ENCODE data around the gene PTPN6. TPM values are rescaled to one million over a fixed set of nuclear protein-coding genes. Genes with fewer than 3 reads are reported as not detected.

PTPN6 gene
- total RNA-seq, 1 experiment from 2014 or later, result 19.8 TPM

DNA sequence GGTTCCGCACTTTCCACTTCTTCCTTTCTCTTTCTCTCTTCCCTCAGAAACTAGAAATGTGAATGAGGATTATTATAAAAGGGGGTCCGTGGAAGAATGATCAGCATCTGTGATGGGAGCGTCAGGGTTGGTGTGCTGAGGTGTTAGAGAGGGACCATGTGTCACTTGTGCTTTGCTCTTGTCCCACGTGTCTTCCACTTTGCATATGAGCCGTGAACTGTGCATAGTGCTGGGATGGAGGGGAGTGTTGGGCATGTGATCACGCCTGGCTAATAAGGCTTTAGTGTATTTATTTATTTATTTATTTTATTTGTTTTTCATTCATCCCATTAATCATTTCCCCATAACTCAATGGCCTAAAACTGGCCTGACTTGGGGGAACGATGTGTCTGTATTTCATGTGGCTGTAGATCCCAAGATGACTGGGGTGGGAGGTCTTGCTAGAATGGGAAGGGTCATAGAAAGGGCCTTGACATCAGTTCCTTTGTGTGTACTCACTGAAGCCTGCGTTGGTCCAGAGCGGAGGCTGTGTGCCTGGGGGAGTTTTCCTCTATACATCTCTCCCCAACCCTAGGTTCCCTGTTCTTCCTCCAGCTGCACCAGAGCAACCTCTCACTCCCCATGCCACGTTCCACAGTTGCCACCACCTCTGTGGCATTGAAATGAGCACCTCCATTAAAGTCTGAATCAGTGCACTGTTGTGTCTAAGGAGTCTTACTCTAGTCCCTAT lies 28.0 kb upstream of the PTPN6 start:
- H3K18ac ChIP-seq (ENCODE audit: insufficient read length, low read depth, low read length), result no peak overlapping the region
- TF ChIP-seq, protein P1, sequence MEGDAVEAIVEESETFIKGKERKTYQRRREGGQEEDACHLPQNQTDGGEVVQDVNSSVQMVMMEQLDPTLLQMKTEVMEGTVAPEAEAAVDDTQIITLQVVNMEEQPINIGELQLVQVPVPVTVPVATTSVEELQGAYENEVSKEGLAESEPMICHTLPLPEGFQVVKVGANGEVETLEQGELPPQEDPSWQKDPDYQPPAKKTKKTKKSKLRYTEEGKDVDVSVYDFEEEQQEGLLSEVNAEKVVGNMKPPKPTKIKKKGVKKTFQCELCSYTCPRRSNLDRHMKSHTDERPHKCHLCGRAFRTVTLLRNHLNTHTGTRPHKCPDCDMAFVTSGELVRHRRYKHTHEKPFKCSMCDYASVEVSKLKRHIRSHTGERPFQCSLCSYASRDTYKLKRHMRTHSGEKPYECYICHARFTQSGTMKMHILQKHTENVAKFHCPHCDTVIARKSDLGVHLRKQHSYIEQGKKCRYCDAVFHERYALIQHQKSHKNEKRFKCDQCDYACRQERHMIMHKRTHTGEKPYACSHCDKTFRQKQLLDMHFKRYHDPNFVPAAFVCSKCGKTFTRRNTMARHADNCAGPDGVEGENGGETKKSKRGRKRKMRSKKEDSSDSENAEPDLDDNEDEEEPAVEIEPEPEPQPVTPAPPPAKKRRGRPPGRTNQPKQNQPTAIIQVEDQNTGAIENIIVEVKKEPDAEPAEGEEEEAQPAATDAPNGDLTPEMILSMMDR (conservative IDR thresholded peaks at IDR 0.05), result no peak
- no peak overlapping the region for H4K91ac ChIP-seq (ENCODE audit: insufficient read length, low read depth, low read length)
- peaks cover 1% of the 10 kb centered on the region; the same call in 1 of the 2 replicates for H3K27me3 Mint-ChIP-seq (ENCODE audit: low read depth)
- H3T11ph ChIP-seq (ENCODE audit: low read length), result no peak overlapping the region
- no peaks in the 10 kb centered on the region for H4K20me1 ChIP-seq (ENCODE audit: control insufficient read depth, insufficient read depth, insufficient read length)
- H3K9me3 Mint-ChIP-seq, result peaks cover 0 to 2% of the 10 kb centered on the region in 2 experiments; a peak in 1 of 5 replicates
- no peak overlapping the region for H2BK15ac ChIP-seq (ENCODE audit: low read depth, low read length)
- H2BK5ac ChIP-seq (ENCODE audit: insufficient read length, low read length), result no peak overlapping the region
- H3K14ac ChIP-seq (ENCODE audit: insufficient read depth, low read length), result no peak overlapping the region
- no peaks in the 10 kb centered on the region for H3K27me3 ChIP-seq (ENCODE audit: insufficient read depth, low read length)
- H2AK5ac ChIP-seq (ENCODE audit: insufficient read length, low read length), result no peak overlapping the region
- no peak overlapping the region for H4K8ac ChIP-seq (replicated peaks; ENCODE audit: insufficient read length, low read depth, low read length)
- H3K4me3 Mint-ChIP-seq, result no peak overlapping the region; a peak in 1 of 5 replicates
- H3K4me2 ChIP-seq (ENCODE audit: insufficient read depth, insufficient read length, low read length), result no peak overlapping the region
- peaks cover 3% of the 10 kb centered on the region; the same call in 1 of the 2 replicates for H3K4me1 ChIP-seq (ENCODE audit: insufficient read depth, low read length)
- no peak overlapping the region for H3K4ac ChIP-seq (ENCODE audit: low read depth, low read length)
- no peaks in the 10 kb centered on the region for H3K79me2 ChIP-seq (ENCODE audit: insufficient read depth, low read length)
- peaks cover 20% of the 10 kb centered on the region for H3K23me2 ChIP-seq (ENCODE audit: insufficient read length, low read depth, low read length, poor library complexity, severe bottlenecking)
- WGBS (ENCODE audit: extremely low coverage, insufficient read length, low lambda C conversion rate), result no CpG with 5 or more reads among the region's 10 CpGs
- H3K36me3 Mint-ChIP-seq (ENCODE audit: insufficient read depth in 1 of 3, low read depth in 3 of 3), result peaks cover 23 to 44% (median 43%) of the 10 kb centered on the region in 3 experiments
- H3K27ac Mint-ChIP-seq, result peak overlapping the region in 2 of 3 experiments; percentile 66 to 99; a peak in 4 of 7 replicates
- H3K56ac ChIP-seq (ENCODE audit: insufficient read length, low read depth, low read length), result no peak overlapping the region
- no peak overlapping the region for H3K27ac ChIP-seq (ENCODE audit: insufficient read length, low read depth, low read length)
- no peak overlapping the region for H2BK12ac ChIP-seq (ENCODE audit: insufficient read length, low read depth, low read length)
- no peak overlapping the region for H3K23ac ChIP-seq (ENCODE audit: insufficient read length, low read depth, low read length)
- H2BK20ac ChIP-seq (ENCODE audit: low read depth, low read length, poor library complexity, severe bottlenecking), result no peak overlapping the region
- H4K5ac ChIP-seq (ENCODE audit: insufficient read length, low read depth, low read length), result no peak overlapping the region
- H2BK120ac ChIP-seq (ENCODE audit: low read depth, low read length, poor library complexity, severe bottlenecking), result no peak overlapping the region
- H3K79me1 ChIP-seq (ENCODE audit: insufficient read depth, low read depth, low read length, poor library complexity, severe bottlenecking), result no peaks in the 10 kb centered on the region
- peaks cover 45 to 49% of the 10 kb centered on the region in 2 experiments for H3K4me1 Mint-ChIP-seq
- no peak overlapping the region for H2AFZ ChIP-seq (ENCODE audit: low read length)
- no peaks in the 10 kb centered on the region for H3K9me3 ChIP-seq (ENCODE audit: control insufficient read depth, low read depth, low read length)
- H3K9ac ChIP-seq (ENCODE audit: extremely low read depth, insufficient read length, low read length), result no peak overlapping the region
- no peak for DNase-seq

Measured in H9 (cell line).